ENCODE results near the gene HOXC6.

- TF ChIP-seq POLR2A (IDR thresholded peaks at IDR 0.05) (no peak), CTCF (IDR thresholded peaks at IDR 0.05) (no peak), EP300 (IDR thresholded peaks at IDR 0.05) (no peak)
These were observed 10.3 kb upstream of the HOXC6 start for GRCh38 chr12:54017878-54018467.

Data from stomach (tissue), 4 donors.